Activated T-cell treated with anti-CD3 and anti-CD28 coated beads, Interleukin-2, amount 50 U/mL, for 72 hours (primary cell): ENCODE results near the gene SLC12A5. TPM values are rescaled to one million over a fixed set of nuclear protein-coding genes. Genes with fewer than 3 reads are reported as not detected.
"Not testable (repeated sequence)": the region's sequence is repeated elsewhere in the genome, so short reads cannot be mapped to it uniquely, and the experiment has no call there.

Experiments
- ATAC-seq, 2 donors: fragments of 150-1000 bp; cut with Tn5 transposase; replicated peaks in 1 of 2; 2 replicates each; pipeline ENCODE4 v1.10.0; 2021; ENCODE audit warnings: moderate library complexity in 2 of 2, mild to moderate bottlenecking in 1 of 2
- DNase-seq, 2 donors: peaks; one replicate each; pipeline ENCODE4 v3.0.0; 2021 to 2022; ENCODE audit warnings: mixed read lengths in 1 of 2
- H3K27ac Mint-ChIP-seq: one replicate; pipeline ENCODE4 v1.8.0; 2022; ENCODE audit warnings: mild to moderate bottlenecking, moderate library complexity, mixed read lengths
- H3K27me3 Mint-ChIP-seq: one replicate; pipeline ENCODE4 v1.8.0; 2022; ENCODE audit warnings: low read depth, mixed read lengths
- H3K36me3 Mint-ChIP-seq, 2 donors: one replicate each; pipeline ENCODE4 v1.8.0; 2022; ENCODE audit warnings: mixed read lengths in 2 of 2, mild to moderate bottlenecking in 1 of 2; ENCODE audit not compliant: insufficient read depth in 2 of 2
- H3K4me1 Mint-ChIP-seq: one replicate; pipeline ENCODE4 v1.8.0; 2022; ENCODE audit warnings: low read depth, mixed read lengths
- H3K4me3 Mint-ChIP-seq, 2 donors: one replicate each; pipeline ENCODE4 v1.8.0; 2022; ENCODE audit warnings: mild to moderate bottlenecking in 2 of 2, mixed read lengths in 2 of 2, moderate library complexity in 2 of 2
- H3K9me3 Mint-ChIP-seq, 2 donors: one replicate each; pipeline ENCODE4 v1.8.0; 2022; ENCODE audit warnings: mixed read lengths in 2 of 2
- total RNA-seq, 2 donors: library from RNA; stranded (reverse); gene quantifications; one replicate each; pipeline ENCODE4 v1.2.3, GENCODE V29; 2022

The SLC12A5 gene
- 1 to 10 TPM; 1.2 to 3.2 TPM for total RNA-seq

- Mint-ChIP-seq H3K36me3 (no peaks in the 10 kb centered on the region), H3K9me3 (no peaks in the 10 kb centered on the region), H3K4me3 (no peak within 1 kb of the TSS), H3K4me1 (no peaks in the 10 kb centered on the region), H3K27ac (no peak within 1 kb of the TSS), H3K27me3 (peaks cover 53% of the 10 kb centered on the region)
- DNase-seq: no peak
- no peak for ATAC-seq
Measured at GRCh38 chr20:46028772-46029371, at the start of gene SLC12A5. Gene SLC12A5 (plus strand): TSS chr20:46029215. CDS start chr20:46029345, 130 bp downstream.

GRCh38 chr20:45981261-45981660 lies 47.8 kb upstream of the SLC12A5 start:
- no peaks in the 10 kb centered on the region for H3K36me3 Mint-ChIP-seq
- ATAC-seq (no peak), DNase-seq (no peak)

GRCh38 chr20:45983279-45983743 lies 45.7 kb upstream of the SLC12A5 start:
- H3K27me3 Mint-ChIP-seq: no peaks in the 10 kb centered on the region
- peaks cover 4% of the 10 kb centered on the region for H3K4me1 Mint-ChIP-seq
- H3K36me3 Mint-ChIP-seq: no peaks in the 10 kb centered on the region
- DNase-seq (no peak), ATAC-seq (peak in 1 of 2 donors; percentile 18)
- no peak overlapping the region for H3K27ac Mint-ChIP-seq
- H3K9me3 Mint-ChIP-seq: no peaks in the 10 kb centered on the region
- H3K4me3 Mint-ChIP-seq: no peak overlapping the region

More at GRCh38 chr20:45981261-45981660, 47.8 kb upstream of the SLC12A5 start:
- H3K27me3 Mint-ChIP-seq: no peaks in the 10 kb centered on the region
- no peaks in the 10 kb centered on the region for H3K9me3 Mint-ChIP-seq
- H3K4me3 Mint-ChIP-seq: no peak overlapping the region
- H3K4me1 Mint-ChIP-seq: peaks cover 4% of the 10 kb centered on the region
- H3K27ac Mint-ChIP-seq: no peak overlapping the region

GRCh38 chr20:45985573-45985972 lies 43.4 kb upstream of the SLC12A5 start:
- Mint-ChIP-seq H3K4me1 (peaks cover 4% of the 10 kb centered on the region), H3K27ac (no peak overlapping the region), H3K4me3 (no peak overlapping the region), H3K27me3 (no peaks in the 10 kb centered on the region), H3K9me3 (no peaks in the 10 kb centered on the region), H3K36me3 (no peaks in the 10 kb centered on the region)
- DNase-seq: no peak
- no peak for ATAC-seq

GRCh38 chr20:45987108-45987780 lies 41.8 kb upstream of the SLC12A5 start:
- Mint-ChIP-seq H3K36me3 (no peaks in the 10 kb centered on the region), H3K27ac (no peak overlapping the region), H3K4me1 (peaks cover 4% of the 10 kb centered on the region), H3K9me3 (no peaks in the 10 kb centered on the region), H3K4me3 (no peak overlapping the region), H3K27me3 (no peaks in the 10 kb centered on the region)
- peak; percentile 85 for DNase-seq
- peak; percentile 96 to 97 for ATAC-seq

- H3K9me3 Mint-ChIP-seq, H3K4me3 Mint-ChIP-seq, H3K27ac Mint-ChIP-seq, ATAC-seq, H3K27me3 Mint-ChIP-seq, H3K36me3 Mint-ChIP-seq, DNase-seq: not testable (repeated sequence)
- H3K4me1 Mint-ChIP-seq: peaks cover 11% of the 10 kb centered on the region
Measured at GRCh38 chr20:45988830-45989229, 40.2 kb upstream of the SLC12A5 start.

GRCh38 chr20:45991616-45992015 lies 37.4 kb upstream of the SLC12A5 start:
- Mint-ChIP-seq H3K9me3 (no peaks in the 10 kb centered on the region), H3K36me3 (no peaks in the 10 kb centered on the region), H3K27ac (no peak overlapping the region), H3K27me3 (no peaks in the 10 kb centered on the region), H3K4me1 (peaks cover 23% of the 10 kb centered on the region), H3K4me3 (no peak overlapping the region)
- ATAC-seq: no peak
- no peak for DNase-seq

- ATAC-seq (peak; percentile 83 to 89), DNase-seq (no peak)
- Mint-ChIP-seq H3K36me3 (no peaks in the 10 kb centered on the region), H3K4me1 (peaks cover 40% of the 10 kb centered on the region), H3K27ac (no peak overlapping the region), H3K27me3 (peaks cover 11% of the 10 kb centered on the region), H3K4me3 (no peak overlapping the region), H3K9me3 (no peaks in the 10 kb centered on the region)
Measured at GRCh38 chr20:45993197-45993951, 35.6 kb upstream of the SLC12A5 start.

GRCh38 chr20:45994761-45995493 lies 34.1 kb upstream of the SLC12A5 start:
- Mint-ChIP-seq H3K4me3 (no peak overlapping the region), H3K9me3 (no peaks in the 10 kb centered on the region), H3K36me3 (no peaks in the 10 kb centered on the region), H3K4me1 (peaks cover 55% of the 10 kb centered on the region), H3K27ac (no peak overlapping the region), H3K27me3 (peaks cover 11% of the 10 kb centered on the region)
- ATAC-seq: no peak
- no peak for DNase-seq

GRCh38 chr20:45995495-45996097 lies 33.4 kb upstream of the SLC12A5 start:
- not testable (repeated sequence) for DNase-seq, H3K27ac Mint-ChIP-seq, H3K9me3 Mint-ChIP-seq, ATAC-seq, H3K36me3 Mint-ChIP-seq, H3K4me3 Mint-ChIP-seq
- Mint-ChIP-seq H3K27me3 (peaks cover 11% of the 10 kb centered on the region), H3K4me1 (peaks cover 61% of the 10 kb centered on the region)

- H3K27ac Mint-ChIP-seq: no peak overlapping the region
- H3K4me1 Mint-ChIP-seq: peaks cover 70% of the 10 kb centered on the region
- H3K27me3 Mint-ChIP-seq: peaks cover 11% of the 10 kb centered on the region
- DNase-seq (no peak), ATAC-seq (no peak)
- no peak overlapping the region for H3K4me3 Mint-ChIP-seq
- H3K9me3 Mint-ChIP-seq: no peaks in the 10 kb centered on the region
- no peaks in the 10 kb centered on the region for H3K36me3 Mint-ChIP-seq
Measured at GRCh38 chr20:45997187-45997586, 31.8 kb upstream of the SLC12A5 start.

GRCh38 chr20:45998337-45998736 lies 30.7 kb upstream of the SLC12A5 start:
- Mint-ChIP-seq H3K4me3 (peak overlapping the region in 1 of 2 donors; percentile 64), H3K36me3 (no peaks in the 10 kb centered on the region), H3K27me3 (peaks cover 11% of the 10 kb centered on the region), H3K4me1 (peaks cover 64% of the 10 kb centered on the region), H3K27ac (no peak overlapping the region), H3K9me3 (no peaks in the 10 kb centered on the region)
- no peak for DNase-seq
- ATAC-seq: peak; percentile 25 to 26
